HTR-8/SVneo (cell line): ENCODE data around the gene CLTCL1.

Experiments
- DNase-seq: peaks from one replicate; pipeline ENCODE4 v3.0.0; 2011; ENCODE audit warnings: low spot score, mixed read lengths; ENCODE audit not compliant: insufficient read length
- FAIRE-seq: peaks from 2 replicates; lab custom pipeline; 2011; peaks lifted over from hg19 to GRCh38; lab: Jason Lieb, UNC

The CLTCL1 gene

GRCh38 chr22:19138217-19139000 lies 153.1 kb downstream of the CLTCL1 start:
- no peak for DNase-seq
- no peak for FAIRE-seq

DNA sequence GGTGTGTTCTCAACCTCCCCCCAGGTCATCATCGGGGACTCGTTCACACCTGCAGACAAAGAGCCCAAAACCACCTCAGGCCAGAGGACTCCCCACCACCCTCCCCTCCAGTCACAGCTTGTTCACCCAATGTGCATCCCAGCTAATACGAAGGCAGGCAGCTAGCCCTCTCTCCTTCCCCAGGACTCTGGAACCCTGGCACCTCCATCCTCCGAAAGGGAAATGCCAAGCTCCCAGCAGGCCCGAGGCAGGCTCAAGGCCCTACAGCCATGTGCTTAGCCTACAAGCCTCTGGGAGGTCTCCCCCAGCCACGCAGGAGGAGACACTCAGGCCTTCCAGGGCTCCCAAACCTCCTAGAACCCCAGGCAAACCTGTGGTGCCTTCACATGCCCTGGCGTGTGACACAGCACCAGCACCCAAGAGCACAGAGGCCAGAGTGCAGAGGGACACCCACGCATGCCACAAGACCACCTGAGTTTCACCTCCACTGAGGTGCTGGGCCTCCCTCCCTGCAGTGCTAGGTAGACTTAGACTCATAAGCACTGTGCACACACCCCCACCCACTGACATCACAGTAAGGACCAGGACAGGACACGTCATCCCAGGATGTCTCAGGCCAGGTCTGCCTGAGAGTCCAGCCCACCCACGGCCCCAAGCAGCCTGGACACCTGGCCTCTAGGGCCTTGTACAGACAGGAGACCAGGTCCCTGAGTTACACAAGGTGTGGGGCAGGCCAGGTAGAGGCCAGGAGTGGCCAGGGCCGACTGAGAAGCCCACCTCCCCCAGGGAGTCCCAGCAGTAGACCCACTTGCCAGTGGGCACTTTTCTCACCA lies 153.9 kb downstream of the CLTCL1 start:
- no peak for DNase-seq
- FAIRE-seq = no peak

DNA sequence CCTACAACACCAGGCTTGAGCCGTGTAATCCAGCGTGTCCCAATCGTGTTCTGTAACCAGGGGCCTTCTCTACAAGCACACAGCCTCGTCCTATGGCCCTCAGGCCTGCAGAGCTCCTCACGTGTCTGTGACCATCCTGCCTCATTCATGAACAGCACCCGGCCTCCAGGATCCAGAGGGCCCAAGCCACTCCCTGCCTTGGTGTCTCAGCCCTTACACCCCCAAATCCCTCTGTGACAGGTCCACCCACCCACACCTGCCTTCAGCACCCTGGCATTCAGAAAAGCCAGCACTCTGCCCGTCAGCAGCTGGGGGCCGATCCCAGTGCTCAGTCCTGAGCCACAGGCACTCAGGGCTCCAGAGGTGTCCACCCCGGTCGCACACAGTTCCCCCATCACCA lies 154.6 kb downstream of the CLTCL1 start:
- DNase-seq (no peak), FAIRE-seq (no peak)

- DNase-seq (no peak), FAIRE-seq (no peak)
Measured at GRCh38 chr22:19134874-19135273, 156.6 kb downstream of the CLTCL1 start.

- DNase-seq = no peak
- FAIRE-seq = no peak
Measured at GRCh38 chr22:19134176-19134831, 157.2 kb downstream of the CLTCL1 start.

GRCh38 chr22:19133561-19133960 lies 158.0 kb downstream of the CLTCL1 start:
- DNase-seq (no peak), FAIRE-seq (no peak)

DNA sequence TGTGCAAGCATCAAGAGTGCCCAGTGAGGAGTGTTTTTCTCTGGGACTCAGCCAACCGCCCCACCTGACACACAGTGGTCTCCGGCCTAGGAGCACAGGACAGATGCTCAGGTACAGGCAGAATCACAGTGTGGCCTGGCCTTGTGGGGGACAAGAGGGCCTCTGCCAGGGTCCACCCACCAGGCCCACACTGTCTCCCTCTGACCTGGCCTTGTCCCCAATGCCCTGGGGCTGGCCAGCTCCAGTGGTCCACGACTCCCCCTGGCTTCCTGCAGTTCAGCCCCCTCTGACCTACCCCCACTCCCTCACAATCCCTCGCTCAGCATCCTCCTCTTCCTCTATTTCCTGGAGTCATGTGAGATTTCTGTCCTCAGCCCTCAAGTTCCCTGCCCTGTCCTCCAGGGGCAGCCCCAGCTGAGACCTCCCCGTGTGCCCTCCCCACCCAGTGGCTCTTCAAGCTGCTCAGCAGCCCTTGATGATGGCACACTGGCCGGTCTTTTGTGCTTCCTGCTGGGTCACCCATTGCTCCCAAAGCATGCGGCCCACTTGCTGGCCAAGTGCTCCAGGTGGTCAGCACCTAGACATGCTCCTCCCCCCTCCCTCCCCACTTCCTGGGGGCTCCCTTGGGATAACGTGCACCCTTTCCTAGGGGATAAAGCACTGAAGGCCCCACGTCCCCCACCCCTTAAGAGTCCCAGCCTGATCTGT lies 158.7 kb downstream of the CLTCL1 start:
- no peak for DNase-seq
- no peak for FAIRE-seq

DNA sequence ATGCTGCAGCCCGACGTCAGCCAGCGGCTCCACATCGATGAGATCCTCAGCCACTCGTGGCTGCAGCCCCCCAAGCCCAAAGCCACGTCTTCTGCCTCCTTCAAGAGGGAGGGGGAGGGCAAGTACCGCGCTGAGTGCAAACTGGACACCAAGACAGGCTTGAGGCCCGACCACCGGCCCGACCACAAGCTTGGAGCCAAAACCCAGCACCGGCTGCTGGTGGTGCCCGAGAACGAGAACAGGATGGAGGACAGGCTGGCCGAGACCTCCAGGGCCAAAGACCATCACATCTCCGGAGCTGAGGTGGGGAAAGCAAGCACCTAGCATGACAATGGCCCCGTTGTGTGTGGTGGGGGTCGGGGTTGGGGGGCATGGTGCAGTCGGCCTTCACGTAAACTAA lies 159.4 kb downstream of the CLTCL1 start:
- FAIRE-seq (no peak), DNase-seq (no peak)

- FAIRE-seq (no peak), DNase-seq (no peak)
Measured at GRCh38 chr22:19131685-19132015, 159.9 kb downstream of the CLTCL1 start.

- DNase-seq (no peak), FAIRE-seq (no peak)
Measured at GRCh38 chr22:19130959-19131684, 160.4 kb downstream of the CLTCL1 start, which contains the start of gene TSSK2. Gene TSSK2, plus strand, starts transcription at chr22:19131308. Its CDS starts 92 bp downstream, at chr22:19131400.

DNA sequence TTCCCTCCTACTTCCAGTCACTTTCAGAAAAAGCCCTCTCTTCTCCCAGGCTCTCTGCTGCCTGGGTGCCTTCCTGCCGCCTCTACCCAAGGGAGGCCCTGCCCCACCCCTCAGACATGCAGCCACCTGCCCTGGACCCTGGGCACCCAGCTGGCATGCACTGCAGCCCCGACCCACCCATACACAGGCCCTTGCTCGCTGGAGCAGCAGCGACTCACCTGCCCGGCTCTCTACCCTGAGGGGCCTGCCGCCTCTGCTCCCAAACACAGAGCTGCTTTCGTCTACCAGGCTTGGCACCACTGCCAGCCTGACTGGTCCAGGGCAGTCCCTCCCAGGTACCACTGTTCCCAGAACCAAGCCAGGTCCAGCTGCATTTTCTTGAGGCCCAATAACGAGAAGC lies 161.6 kb downstream of the CLTCL1 start:
- FAIRE-seq = no peak
- no peak for DNase-seq
